GM13977 (cell line): ENCODE measurements around the gene SIRPG.
"Not testable (repeated sequence)": the region's sequence is repeated elsewhere in the genome, so short reads cannot be mapped to it uniquely, and the experiment has no call there.

Source experiments
- DNase-seq: peaks from one replicate; pipeline ENCODE4 v3.0.0; 2012; ENCODE audit warnings: low spot score
- CTCF ChIP-seq: IDR thresholded peaks from 2 replicates; pipeline ENCODE4 v1.5.1; 2012; ENCODE audit warnings: mild to moderate bottlenecking, control low read depth; ENCODE audit not compliant: insufficient read depth; ENCODE audit errors: extremely low read depth, missing control alignments
- in situ Hi-C: fragments of 300-500 bp; cut with MboI; formaldehyde crosslinking; loops from one replicate; pipeline ENCODE4 v1.12.0; 2022; ENCODE audit warnings: low sequenced_read_pairs, low pct_unique_long_range_greater_than_20kb, mixed read lengths, inconsistent platforms; ENCODE audit not compliant: unreplicated experiment

SIRPG gene

GRCh38 chr20:1657556-1658334 is at the start of gene SIRPG:
TSS of gene SIRPG (minus strand) at chr20:1657779. CDS start at chr20:1657714, 65 bp downstream.
- DNase-seq = no peak
- in situ Hi-C loops = no loop called here
- TF ChIP-seq CTCF = no peak

GRCh38 chr20:1706887-1707286 is 49.3 kb upstream of the SIRPG start:
- DNase-seq, in situ Hi-C loops: not testable (repeated sequence)

- no peak for DNase-seq
- no peak for TF ChIP-seq CTCF
- in situ Hi-C loops = no loop called here
These were observed 48.5 kb upstream of the SIRPG start for GRCh38 chr20:1706079-1706478.

- DNase-seq = no peak
- no peak for TF ChIP-seq CTCF
- in situ Hi-C loops = no loop called here
These were observed 45.3 kb upstream of the SIRPG start for GRCh38 chr20:1702855-1703254.

GRCh38 chr20:1702328-1702727 is 44.7 kb upstream of the SIRPG start:
- in situ Hi-C loops = no loop called here
- DNase-seq = no peak

GRCh38 chr20:1700990-1701389 is 43.4 kb upstream of the SIRPG start:
- in situ Hi-C loops = no loop called here
- DNase-seq = no peak
- TF ChIP-seq CTCF = no peak

More at GRCh38 chr20:1702328-1702727, 44.7 kb upstream of the SIRPG start:
- no peak for TF ChIP-seq CTCF

GRCh38 chr20:1697592-1697991 is 40.0 kb upstream of the SIRPG start:
- in situ Hi-C loops = no loop called here
- no peak for DNase-seq
- no peak for TF ChIP-seq CTCF
